GM15510 (cell line): ENCODE results near the gene CRYBG1.
A peak's percentile ranks its signal among the peaks of the same experiment; 100 is the strongest.

ENCODE experiments used
- POLR2A ChIP-seq: IDR thresholded peaks from 3 replicates; pipeline ENCODE4 v1.6.1; 2011; ENCODE audit warnings: borderline replicate concordance; ENCODE audit not compliant: insufficient read length; ENCODE audit errors: extremely low read depth

Gene CRYBG1

GRCh38 chr6:106488494-106489370 lies 128.2 kb downstream of the CRYBG1 start:
- no peak for TF ChIP-seq POLR2A

- TF ChIP-seq POLR2A, result no peak
These were observed 129.5 kb downstream of the CRYBG1 start for GRCh38 chr6:106490030-106490429.

GRCh38 chr6:106490436-106490835 lies 129.9 kb downstream of the CRYBG1 start:
- TF ChIP-seq POLR2A, result no peak

- TF ChIP-seq POLR2A, result no peak
These were observed 130.5 kb downstream of the CRYBG1 start for GRCh38 chr6:106490974-106491373.

- TF ChIP-seq POLR2A, result no peak
These were observed 134.5 kb downstream of the CRYBG1 start for GRCh38 chr6:106495014-106495413.

- no peak for TF ChIP-seq POLR2A
These were observed 136.3 kb downstream of the CRYBG1 start for GRCh38 chr6:106496823-106497222.

- TF ChIP-seq POLR2A, result no peak
These were observed 141.4 kb downstream of the CRYBG1 start for GRCh38 chr6:106501960-106502371.

GRCh38 chr6:106502559-106502958 lies 142.0 kb downstream of the CRYBG1 start:
- TF ChIP-seq POLR2A, result no peak

GRCh38 chr6:106508277-106508676 lies 147.8 kb downstream of the CRYBG1 start:
- no peak for TF ChIP-seq POLR2A

GRCh38 chr6:106508834-106509233 lies 148.3 kb downstream of the CRYBG1 start:
- TF ChIP-seq POLR2A, result no peak

- TF ChIP-seq POLR2A, result no peak
These were observed 149.0 kb downstream of the CRYBG1 start for GRCh38 chr6:106509420-106510089.

- peak; percentile 31 for TF ChIP-seq POLR2A
These were observed 149.8 kb downstream of the CRYBG1 start for GRCh38 chr6:106510090-106510970.

GRCh38 chr6:106511288-106512047 lies 151.0 kb downstream of the CRYBG1 start:
- no peak for TF ChIP-seq POLR2A
